Lower leg skin (tissue), 4 donors: ENCODE measurements around the gene IL4I1. TPM values are rescaled to one million over a fixed set of nuclear protein-coding genes. Genes with fewer than 3 reads are reported as not detected.

Source experiments
- DNase-seq, 2 donors: peaks; one replicate each; pipeline ENCODE4 v3.0.0-alpha.2; 2019; ENCODE audit warnings: low spot score in 2 of 2
- H3K4me3 ChIP-seq: fragments of 200-600 bp; sonication (generic); 2 replicates; pipeline ENCODE4 v1.5.1; 2017; ENCODE audit warnings: mild to moderate bottlenecking, low read depth; ENCODE audit not compliant: poor library complexity, severe bottlenecking
- POLR2A ChIP-seq, 2 donors: fragments of 450-650 bp; IDR thresholded peaks; one replicate each; pipeline ENCODE4 v1.6.1; 2016 to 2017; ENCODE audit warnings: antibody characterized with exemption in 2 of 2, mild to moderate bottlenecking in 1 of 2, moderate library complexity in 1 of 2
- WGBS, 2 donors: methylation state at CpG; one replicate each; pipeline ENCODE4 v1.1.5; 2018; 5-methylcytosine and 5-hydroxymethylcytosine counted together
- intact Hi-C: fragments of 100-400 bp; cut with DNase I; formaldehyde crosslinking; loops from one replicate; pipeline ENCODE4 v1.15.0; 2023; ENCODE audit warnings: low total_unique reads
- total RNA-seq, 4 donors: library from RNA; depleted of rRNA; stranded (reverse); fragments of >200 nt; gene quantifications; one replicate each; pipeline ENCODE4 v1.1.0, GENCODE V29; 2016
- TF ChIP-seq, protein P1 (sequence below), 3 donors: fragments of 450-650 bp; IDR thresholded peaks; one replicate each; pipeline ENCODE4 v1.5.1; 2016; ENCODE audit warnings: antibody characterized with exemption in 3 of 3, mild to moderate bottlenecking in 3 of 3, moderate library complexity in 2 of 3

IL4I1 gene
- total RNA-seq, 4 donors from 2014 or later: 0.42 TPM; not detected in 3

DNA sequence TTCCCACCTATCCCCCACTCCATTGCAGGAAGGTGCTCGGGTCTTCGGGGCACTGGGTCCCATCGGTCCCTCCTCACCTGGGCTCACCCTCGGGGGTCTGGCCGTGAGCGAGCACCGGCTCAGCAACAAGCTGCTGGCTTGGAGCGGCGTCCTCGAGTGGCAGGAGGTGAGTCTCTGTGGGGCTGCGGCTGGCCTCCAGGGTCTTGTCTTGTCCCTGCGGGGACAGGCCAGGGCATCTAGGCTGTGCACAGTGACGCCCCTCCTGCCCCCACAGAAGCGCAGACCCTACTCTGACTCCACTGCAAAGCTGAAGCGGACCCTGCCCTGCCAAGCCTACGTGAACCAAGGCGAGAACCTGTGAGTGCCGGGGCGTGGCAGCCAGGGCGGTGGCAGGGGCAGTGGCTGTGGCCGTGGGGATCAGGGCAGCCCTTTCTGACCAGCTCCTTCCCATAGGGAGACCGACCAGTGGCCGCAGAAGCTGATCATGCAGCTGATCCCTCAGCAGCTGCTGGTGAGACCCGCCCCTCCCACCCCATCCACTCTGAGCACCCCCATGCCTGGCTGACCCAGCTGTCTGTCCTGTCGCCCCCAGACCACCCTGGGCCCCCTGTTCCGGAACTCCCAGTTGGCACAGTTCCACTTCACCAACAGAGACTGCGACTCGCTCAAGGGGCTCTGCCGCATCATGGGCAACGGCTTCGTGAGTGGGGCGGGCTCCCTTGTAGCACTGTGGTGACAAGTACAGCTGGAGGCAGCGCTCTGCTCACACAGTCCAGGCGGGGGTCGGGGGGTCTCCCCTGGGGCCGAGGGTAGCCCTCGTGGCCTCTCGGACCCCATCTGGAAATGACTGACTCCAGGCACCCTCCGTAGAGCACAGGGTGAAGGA is 42.1 kb downstream of the IL4I1 start:
- 87 to 89% methylated on average over 29 to 35 of the region's 39 CpGs for WGBS, 2 donors

DNA sequence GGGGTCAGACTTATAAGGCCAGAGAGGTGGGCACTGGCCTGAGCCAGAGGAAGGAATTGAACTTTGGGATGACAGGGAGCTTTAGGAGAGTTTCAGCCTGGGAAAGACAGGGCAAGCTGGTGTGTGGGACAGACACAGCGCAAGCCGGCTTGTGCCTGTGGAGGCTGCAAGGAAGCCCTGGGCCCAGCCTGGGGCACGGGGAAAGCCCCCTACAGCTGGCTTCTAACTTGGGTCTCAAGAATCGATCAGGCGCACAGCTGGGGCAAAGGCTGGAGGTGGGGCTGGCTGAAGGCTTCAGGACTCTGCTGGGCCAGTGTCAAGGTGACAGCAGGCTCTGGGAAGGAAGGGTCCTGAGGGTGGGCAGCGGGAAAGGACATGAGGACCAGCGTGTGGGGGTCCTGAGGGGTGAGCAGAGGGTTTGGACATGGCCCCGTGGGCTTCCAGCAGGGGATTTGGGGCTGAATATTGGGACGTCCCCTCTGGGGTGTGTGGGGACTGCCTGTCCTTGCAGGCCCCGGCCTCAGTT is 42.8 kb downstream of the IL4I1 start:
- no peak overlapping the region for H3K4me3 ChIP-seq
- TF ChIP-seq POLR2A (IDR thresholded peaks at IDR 0.05): no peak
- TF ChIP-seq, protein P1, sequence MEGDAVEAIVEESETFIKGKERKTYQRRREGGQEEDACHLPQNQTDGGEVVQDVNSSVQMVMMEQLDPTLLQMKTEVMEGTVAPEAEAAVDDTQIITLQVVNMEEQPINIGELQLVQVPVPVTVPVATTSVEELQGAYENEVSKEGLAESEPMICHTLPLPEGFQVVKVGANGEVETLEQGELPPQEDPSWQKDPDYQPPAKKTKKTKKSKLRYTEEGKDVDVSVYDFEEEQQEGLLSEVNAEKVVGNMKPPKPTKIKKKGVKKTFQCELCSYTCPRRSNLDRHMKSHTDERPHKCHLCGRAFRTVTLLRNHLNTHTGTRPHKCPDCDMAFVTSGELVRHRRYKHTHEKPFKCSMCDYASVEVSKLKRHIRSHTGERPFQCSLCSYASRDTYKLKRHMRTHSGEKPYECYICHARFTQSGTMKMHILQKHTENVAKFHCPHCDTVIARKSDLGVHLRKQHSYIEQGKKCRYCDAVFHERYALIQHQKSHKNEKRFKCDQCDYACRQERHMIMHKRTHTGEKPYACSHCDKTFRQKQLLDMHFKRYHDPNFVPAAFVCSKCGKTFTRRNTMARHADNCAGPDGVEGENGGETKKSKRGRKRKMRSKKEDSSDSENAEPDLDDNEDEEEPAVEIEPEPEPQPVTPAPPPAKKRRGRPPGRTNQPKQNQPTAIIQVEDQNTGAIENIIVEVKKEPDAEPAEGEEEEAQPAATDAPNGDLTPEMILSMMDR (IDR thresholded peaks at IDR 0.05): no peak
- peak in 1 of 2 donors; percentile 73 for DNase-seq
- intact Hi-C loops: no loop called here
- WGBS, 2 donors: 85% methylated on average over 10 of the region's 10 CpGs

More for the DNA sequence above, 42.1 kb downstream of the IL4I1 start:
- DNase-seq: peak; percentile 14 to 87
- intact Hi-C loops: no loop called here
- no peak overlapping the region for H3K4me3 ChIP-seq
- TF ChIP-seq, protein P1 (IDR thresholded peaks at IDR 0.05): no peak
- no peak for TF ChIP-seq POLR2A (IDR thresholded peaks at IDR 0.05)

DNA sequence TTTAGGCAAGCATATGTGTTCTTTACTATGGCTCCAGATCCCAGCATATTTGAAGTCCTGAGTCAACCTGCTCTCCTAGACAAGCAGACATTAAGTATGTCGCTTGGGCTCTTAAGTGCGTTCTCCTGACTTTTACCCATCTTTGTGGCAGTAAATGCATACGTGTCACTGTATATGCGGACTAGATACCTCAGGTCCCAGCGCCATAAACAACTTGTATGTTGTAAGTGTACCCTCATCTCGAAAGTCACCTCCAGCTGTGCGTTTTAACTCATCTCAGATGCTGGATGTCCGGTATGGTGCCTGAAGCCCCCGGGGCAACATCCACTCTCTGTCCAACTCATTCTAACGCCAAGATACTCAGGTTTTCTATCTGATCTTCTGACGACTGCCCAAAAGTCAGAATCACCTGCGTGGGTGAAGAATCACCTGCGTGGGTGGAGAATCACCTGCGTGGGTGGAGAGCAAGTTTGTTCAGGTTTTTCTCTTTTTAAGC is 44.0 kb downstream of the IL4I1 start:
- WGBS, 2 donors: 54 to 60% methylated on average over 14 of the region's 14 CpGs
- TF ChIP-seq, protein P1 (IDR thresholded peaks at IDR 0.05): no peak
- no peak for TF ChIP-seq POLR2A (IDR thresholded peaks at IDR 0.05)
- intact Hi-C loops: no loop called here
- no peak overlapping the region for H3K4me3 ChIP-seq
- peak; percentile 15 to 57 for DNase-seq

DNA sequence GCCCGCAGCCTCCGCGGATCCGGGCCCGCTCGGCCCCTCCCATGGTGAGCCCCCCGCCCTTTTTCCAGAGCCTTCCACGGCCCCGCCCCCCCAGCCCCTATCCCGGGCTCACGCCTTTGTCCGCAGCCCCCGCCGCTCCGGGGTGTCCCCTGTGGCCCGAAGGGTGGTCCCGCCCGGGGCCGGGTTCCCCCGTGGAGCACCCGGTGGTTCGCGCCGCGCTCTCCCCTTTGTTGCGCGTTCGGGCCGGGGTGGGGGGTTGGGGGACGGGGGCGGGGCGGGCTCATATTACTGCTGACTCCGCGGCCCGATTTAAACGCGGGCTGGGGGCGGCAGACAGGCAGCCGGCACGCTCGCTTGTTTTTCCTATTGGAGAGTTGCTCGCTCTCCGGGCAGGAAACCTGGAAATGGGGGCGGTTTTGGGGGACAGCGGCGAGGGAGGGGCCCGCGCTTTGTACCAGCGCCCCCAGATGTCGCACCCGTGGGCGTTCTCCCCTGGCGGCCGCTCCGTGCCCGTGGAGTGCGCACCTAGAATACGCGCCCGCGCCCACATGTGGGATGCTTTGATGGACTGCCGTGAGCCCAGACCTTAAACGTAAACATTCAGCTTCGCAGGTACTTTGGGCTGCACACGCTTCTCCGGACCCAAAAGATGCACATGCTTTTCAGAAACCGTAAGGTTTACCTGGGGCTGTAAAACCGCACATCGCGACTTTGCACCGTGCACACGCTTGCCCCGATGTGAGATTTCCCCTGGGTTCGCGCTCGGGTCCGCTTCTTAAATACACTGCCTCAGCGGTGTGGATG is 45.0 kb downstream of the IL4I1 start:
- 2% methylated on average over 21 to 50 of the region's 78 CpGs for whole genome bisulfite sequencing, 2 donors
- peak; percentile 35 to 86 for DNase-seq
- TF ChIP-seq, protein P1 (IDR thresholded peaks at IDR 0.05): no peak
- TF ChIP-seq POLR2A (IDR thresholded peaks at IDR 0.05): no peak
- H3K4me3 ChIP-seq: peak overlapping the region; percentile 89
- intact Hi-C loops: no loop called here

DNA sequence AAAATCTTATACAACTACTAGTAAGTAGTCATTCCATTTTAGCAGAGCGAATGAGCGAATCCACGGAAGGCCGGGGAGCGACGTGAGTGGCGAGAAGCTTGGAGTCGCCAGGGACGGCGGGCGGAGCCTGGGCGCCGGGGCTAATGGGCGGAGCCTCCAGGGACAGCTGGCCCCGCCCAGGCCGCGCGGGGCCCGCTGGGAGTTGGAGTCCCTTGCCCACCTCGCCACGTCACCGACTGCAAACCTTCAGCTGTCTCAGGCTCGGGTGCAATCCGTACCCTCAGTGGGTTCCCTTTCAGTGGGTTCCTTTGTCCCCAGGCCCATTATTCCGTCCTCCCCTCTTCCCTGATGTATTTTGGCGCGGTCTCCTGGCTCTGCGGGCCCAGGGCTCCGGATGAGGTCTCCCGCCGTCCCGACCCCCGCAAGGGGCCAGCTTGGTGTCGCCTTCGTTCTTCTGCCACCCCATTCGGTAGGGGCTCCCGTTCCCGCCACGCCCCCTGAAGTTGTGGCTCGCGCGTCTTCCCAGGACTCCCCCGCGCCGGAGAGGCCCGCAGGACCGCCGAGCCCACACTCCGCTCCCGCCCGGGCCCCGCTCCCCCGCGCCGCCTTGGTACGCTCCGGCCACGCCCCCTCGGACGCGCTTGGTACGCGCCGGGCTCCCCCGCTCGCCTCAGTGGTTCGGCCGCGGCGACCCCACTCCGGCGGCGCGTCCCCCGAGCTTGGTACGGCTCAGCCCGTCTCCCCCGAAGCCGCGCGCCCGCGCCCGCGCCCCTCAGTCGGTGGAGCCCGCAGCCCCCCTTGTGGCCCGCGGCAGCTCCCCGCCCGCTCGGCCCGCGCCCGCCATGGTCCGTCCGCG is 46.0 kb downstream of the IL4I1 start, which contains the start of gene PTOV1:
Gene PTOV1, plus strand, starts transcription at position 673 of the 856 bp plus-strand sequence.
- no peak for TF ChIP-seq POLR2A (IDR thresholded peaks at IDR 0.05)
- TF ChIP-seq, protein P1 (IDR thresholded peaks at IDR 0.05): peak in 1 of 3 donors; percentile 24
- 1% methylated on average over 45 to 47 of the region's 98 CpGs for WGBS, 2 donors
- DNase-seq: peak; percentile 88 to 98
- H3K4me3 ChIP-seq: peak within 1 kb of the TSS; percentile 89
- intact Hi-C loops: no loop called here
